GM12874 (cell line): ENCODE data around the gene EDC4.

ENCODE experiments used
- TF ChIP-seq, protein P1 (sequence below): IDR thresholded peaks from 2 replicates; pipeline ENCODE4 v1.5.1; 2011; ENCODE audit warnings: low read depth, mild to moderate bottlenecking, control low read depth, low read length, moderate library complexity; ENCODE audit not compliant: insufficient read depth

The EDC4 gene

DNA sequence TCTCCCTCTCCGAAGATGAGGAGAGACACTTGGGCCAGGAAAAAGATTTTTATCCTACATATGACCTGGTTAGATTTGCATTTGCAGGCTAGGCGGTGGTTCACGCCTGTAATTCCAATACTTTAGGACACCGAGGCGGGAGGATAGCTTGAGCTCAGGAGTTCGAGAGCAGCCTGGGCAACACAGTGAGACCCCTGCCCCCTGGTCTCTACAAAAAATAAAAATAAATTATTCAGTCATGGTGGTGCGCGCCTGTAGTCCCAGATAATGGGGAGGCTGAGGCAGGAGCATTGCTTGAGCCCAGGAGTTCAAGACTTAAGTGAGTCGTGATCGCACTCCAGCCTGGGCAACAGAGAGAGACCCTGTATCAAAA, 38.6 kb upstream of the EDC4 start:
- TF ChIP-seq, protein P1, sequence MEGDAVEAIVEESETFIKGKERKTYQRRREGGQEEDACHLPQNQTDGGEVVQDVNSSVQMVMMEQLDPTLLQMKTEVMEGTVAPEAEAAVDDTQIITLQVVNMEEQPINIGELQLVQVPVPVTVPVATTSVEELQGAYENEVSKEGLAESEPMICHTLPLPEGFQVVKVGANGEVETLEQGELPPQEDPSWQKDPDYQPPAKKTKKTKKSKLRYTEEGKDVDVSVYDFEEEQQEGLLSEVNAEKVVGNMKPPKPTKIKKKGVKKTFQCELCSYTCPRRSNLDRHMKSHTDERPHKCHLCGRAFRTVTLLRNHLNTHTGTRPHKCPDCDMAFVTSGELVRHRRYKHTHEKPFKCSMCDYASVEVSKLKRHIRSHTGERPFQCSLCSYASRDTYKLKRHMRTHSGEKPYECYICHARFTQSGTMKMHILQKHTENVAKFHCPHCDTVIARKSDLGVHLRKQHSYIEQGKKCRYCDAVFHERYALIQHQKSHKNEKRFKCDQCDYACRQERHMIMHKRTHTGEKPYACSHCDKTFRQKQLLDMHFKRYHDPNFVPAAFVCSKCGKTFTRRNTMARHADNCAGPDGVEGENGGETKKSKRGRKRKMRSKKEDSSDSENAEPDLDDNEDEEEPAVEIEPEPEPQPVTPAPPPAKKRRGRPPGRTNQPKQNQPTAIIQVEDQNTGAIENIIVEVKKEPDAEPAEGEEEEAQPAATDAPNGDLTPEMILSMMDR = no peak

DNA sequence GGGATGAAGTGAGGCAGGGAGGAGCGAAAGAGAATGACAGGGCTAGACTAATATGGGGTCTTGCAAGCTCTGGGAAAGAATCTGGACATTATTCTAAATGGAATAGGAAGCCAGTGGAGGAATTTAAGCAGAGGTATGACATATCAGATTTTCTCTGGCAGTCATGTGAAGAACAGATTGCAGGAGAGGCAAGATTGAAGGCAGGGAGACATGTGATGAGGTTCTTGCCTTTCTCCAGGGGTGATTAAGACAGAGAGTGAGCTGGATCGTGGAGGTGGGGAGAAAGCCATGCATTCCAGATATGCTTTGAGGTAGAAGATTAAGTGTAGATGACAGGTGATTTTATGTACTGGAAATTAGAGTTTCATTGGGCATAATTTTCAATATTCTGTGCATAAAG, 35.0 kb upstream of the EDC4 start:
- TF ChIP-seq, protein P1 = no peak

DNA sequence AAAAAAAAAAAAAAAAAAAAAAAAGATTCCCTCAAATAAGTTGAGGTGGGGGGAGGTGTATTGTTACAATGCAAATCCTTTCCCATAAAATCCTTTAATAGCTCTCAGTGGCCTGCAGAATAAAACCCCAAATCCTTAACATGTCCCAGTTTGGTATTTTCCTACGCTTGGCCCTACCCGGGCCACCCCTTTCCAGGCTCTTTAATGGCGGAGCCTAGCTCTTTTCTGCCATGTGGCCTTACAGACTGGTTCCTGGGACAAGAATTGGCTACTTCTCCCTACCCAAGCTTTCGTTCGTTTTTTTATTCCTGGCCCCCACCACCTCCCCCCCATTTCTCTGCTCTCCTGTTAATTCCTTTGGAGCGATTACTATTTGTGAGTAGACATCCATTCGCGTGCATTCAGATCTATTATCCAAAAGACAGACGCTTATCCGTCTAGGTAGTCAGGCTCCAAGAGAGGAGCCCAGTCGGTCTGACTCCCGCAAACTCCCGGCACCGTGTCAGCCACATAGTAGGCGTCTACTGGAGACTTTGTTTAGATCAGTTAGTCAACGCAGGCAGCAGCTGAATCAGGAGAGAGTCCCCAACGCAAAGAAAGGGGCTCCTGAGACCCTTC, 31.5 kb upstream of the EDC4 start:
- TF ChIP-seq, protein P1 = no peak

DNA sequence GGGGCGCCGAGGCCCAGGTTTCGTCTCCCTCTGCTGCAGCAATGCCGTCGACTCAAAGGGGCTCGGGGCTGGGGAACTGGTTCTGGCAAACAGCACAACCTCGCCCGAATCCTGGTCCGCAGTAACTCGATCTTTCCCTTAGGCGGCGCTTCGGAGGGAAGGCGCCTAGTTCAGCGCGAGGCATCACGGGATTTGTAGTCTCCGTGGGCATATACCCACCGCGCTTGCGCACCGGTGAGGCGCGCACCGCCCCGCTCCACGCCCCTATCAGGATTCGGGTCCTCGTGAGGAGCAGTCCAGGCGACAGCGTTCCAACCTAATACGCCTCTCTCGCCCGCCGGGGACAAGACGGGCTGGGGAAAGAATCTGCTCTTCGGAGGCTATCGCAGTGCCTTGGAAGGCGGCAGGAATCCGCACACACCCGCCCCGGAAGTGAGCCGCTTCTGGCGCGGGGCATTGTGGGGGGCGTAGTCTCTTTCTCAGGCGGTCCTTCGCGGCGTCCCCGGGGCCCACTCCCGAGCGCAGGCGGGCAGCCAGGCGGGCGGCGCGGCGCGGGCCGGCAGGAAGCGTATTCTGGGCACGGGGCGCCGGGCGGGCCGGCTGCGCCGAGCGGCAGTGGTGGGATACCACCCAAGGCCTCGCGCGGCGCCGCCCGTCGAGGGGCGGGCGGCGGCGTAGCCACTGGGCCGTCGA, 30.9 kb upstream of the EDC4 start, which contains the start of gene THAP11:
THAP11 (plus strand) TSS at position 505 of the 693 bp plus-strand sequence. CDS start 235 bp downstream, outside the sequence.
- TF ChIP-seq, protein P1 = peak; percentile 95

DNA sequence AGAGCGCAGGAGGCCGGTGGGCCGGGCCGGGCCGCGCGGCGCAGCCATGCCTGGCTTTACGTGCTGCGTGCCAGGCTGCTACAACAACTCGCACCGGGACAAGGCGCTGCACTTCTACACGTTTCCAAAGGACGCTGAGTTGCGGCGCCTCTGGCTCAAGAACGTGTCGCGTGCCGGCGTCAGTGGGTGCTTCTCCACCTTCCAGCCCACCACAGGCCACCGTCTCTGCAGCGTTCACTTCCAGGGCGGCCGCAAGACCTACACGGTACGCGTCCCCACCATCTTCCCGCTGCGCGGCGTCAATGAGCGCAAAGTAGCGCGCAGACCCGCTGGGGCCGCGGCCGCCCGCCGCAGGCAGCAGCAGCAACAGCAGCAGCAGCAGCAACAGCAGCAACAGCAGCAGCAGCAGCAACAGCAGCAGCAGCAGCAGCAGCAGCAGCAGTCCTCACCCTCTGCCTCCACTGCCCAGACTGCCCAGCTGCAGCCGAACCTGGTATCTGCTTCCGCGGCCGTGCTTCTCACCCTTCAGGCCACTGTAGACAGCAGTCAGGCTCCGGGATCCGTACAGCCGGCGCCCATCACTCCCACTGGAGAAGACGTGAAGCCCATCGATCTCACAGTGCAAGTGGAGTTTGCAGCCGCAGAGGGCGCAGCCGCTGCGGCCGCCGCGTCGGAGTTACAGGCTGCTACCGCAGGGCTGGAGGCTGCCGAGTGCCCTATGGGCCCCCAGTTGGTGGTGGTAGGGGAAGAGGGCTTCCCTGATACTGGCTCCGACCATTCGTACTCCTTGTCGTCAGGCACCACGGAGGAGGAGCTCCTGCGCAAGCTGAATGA, 30.1 kb upstream of the EDC4 start:
- TF ChIP-seq, protein P1 = peak; percentile 46

DNA sequence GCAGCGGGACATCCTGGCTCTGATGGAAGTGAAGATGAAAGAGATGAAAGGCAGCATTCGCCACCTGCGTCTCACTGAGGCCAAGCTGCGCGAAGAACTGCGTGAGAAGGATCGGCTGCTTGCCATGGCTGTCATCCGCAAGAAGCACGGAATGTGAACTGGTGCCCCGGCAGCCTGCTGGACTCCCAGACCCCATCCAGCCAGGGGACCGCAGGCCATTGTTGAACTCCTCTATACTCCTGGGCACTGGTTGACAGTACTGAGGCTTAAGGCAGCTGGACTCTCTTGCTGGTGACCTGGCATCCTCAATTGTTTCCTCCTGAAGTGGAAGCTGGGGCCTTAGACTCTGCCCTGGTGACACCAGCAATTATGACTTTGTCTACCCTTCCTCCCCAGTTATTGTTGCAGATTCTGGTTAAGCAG, 29.5 kb upstream of the EDC4 start:
- TF ChIP-seq, protein P1 = no peak

GRCh38 chr16:67844497-67844896, 28.4 kb upstream of the EDC4 start:
- TF ChIP-seq, protein P1 = no peak
